GM18951 (cell line): ENCODE measurements around the gene SLC44A1.

Experiments used
- POLR2A ChIP-seq: IDR thresholded peaks from 4 replicates; pipeline ENCODE4 v1.6.1; 2011; ENCODE audit warnings: mild to moderate bottlenecking; ENCODE audit not compliant: insufficient read length, insufficient read depth; ENCODE audit errors: extremely low read depth
- in situ Hi-C: fragments of 300-500 bp; cut with MboI; formaldehyde crosslinking; loops from one replicate; pipeline ENCODE4 v1.12.0; 2022; ENCODE audit warnings: low sequenced_read_pairs, mixed read lengths, inconsistent platforms; ENCODE audit not compliant: unreplicated experiment

Gene SLC44A1

DNA sequence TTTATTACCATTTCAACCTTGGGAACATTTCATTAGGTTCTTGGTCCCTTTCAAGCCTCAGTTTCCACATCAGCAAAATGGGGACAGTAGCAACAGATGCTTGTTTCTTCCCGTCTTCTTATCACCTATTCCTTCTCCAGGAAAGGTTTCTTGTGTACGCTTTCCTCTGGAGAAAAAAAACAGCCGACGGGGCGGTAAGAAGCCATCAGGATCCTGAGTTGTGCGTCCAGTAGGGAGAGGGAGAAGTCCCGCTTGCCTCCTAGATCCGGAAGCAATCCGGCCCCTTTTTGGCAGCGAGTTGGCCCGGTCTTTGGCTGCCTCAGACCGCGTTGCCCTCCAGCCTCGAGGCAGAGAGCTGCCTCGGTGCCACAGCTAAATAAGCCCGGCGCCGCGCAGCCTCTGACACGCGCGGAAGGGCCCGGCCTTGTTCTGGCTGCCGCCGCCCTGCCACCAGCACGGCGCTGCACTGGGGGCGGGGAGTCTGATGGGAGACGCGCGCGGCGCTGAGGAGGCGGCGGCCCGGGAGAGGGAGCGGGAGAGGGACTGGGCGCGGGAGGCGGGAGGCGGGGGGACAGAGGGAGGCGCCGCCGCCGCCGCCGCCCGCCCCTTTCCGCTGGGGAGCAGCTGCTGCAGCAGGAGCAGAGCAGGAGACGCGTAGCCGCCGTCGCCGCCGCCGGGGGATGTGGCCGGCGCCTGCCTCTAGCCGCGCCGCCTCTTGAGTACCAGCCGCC, at the start of gene SLC44A1:
SLC44A1 (plus strand) TSS at position 649 of the 731 bp plus-strand sequence. CDS start 218 bp downstream, outside the sequence.
- TF ChIP-seq POLR2A = peak; percentile 61
- in situ Hi-C loops = no loop called here

DNA sequence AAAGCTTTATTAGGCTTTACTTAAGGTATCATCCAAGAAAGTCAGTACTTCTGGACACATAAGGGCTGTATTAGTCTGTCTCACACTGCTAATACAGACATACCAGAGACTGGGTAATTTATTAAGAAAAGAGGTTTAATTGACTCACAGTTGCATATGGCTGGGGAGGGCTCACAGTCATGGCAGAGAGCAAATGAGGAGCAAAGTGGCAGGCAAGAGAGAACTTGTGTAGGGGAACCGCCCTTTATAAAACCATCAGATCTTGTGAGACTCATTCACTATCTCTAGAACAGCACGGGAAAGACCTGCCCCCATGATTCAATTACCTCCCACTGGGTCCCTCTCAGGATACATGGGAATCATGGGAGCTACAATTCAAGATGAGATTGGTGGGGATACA, 49.2 kb upstream of the SLC44A1 start:
- TF ChIP-seq POLR2A = no peak

DNA sequence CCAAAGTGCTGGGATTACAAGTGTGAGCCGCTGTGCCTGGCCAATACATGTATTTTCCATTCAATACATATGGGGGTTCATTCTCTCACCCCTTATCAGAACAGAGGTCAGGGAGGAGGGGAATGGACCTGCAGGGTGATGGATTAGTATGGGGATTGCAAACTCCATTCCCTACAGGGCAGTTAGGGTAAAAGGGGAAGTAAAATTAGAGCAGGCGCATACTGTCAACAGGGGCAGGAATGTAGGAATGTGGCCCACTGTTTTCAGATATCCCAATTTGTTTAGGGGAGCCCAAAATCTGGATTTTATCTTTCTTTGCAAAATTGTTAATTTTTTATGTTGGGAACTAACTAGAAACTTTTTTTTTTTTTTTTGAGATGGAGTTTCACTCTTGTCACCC, 46.4 kb upstream of the SLC44A1 start:
- in situ Hi-C loops = no loop called here
- TF ChIP-seq POLR2A = no peak

More for the DNA sequence above, 49.2 kb upstream of the SLC44A1 start:
- in situ Hi-C loops = no loop called here

DNA sequence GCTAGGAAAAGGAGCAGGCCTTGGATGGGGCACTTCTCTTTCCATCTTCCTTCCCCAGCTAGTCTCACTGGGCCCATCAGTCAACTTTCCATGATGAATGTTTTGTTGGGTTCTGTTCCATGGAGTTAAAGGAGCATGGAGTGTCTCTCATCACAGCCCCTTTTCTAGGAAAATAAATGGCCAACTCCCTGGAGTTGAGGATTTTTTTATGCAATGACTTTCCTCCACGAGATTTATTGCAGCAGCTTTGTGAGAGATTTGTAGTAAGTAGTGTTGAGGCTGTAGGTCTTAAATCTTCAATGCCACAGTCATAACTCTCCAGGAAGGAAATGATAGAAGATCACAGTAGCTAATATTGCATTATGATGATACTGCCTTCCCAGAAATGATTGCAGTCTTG, 45.6 kb upstream of the SLC44A1 start:
- TF ChIP-seq POLR2A = no peak
- in situ Hi-C loops = no loop called here

DNA sequence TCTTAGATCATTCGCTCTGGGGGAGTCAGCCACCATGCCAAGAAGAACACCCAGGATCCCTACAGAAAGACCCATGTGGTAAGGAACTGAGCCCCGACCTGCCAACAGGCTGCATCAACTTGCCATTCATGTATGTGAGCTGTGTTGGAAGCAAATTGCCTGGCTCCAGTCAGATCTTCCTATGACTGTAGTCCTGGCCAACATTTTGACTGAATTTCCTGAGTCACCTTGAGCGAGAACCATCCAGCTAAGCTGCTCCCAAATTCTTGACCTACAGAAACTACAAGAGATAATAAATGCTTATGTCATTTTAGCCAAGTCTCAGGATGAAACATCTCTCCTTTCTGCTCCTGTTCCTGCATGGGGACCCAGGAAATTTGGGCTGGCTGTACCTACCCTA, 40.0 kb upstream of the SLC44A1 start:
- TF ChIP-seq POLR2A = no peak
- in situ Hi-C loops = no loop called here

DNA sequence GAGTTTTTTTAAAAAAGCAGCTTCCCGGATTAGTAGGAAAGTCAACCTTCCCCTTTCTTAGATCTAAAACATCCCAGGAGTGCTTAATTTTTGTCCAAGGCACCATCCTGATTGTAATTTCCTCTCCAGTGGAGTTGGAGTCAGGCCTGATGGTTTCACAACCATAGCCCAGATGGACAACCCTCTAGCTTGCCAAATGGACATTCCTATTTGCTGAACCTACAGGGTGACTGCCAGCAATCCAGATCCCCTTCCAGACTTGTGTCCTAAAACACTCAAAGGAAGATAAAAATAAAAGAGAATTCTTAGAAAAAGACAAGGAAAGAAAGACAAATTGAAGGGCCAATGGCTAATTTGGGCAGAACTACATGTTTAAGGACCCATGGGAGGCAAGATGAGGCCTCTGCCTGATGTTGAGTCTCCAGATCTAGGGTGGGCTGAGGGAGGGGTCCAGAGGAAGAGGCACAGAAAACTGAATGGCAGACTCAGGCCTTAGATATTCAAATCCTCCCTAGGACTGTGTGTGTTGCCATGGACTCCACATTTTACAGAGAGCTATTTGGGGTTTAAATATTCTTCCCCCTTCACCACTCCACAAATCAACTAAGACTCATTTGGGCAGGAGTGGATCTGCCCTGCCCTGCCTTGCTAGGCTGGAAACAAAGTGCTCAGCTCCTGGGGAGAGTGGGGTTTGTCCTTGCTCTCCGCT, 38.5 kb upstream of the SLC44A1 start:
- no peak for TF ChIP-seq POLR2A
- in situ Hi-C loops = no loop called here

DNA sequence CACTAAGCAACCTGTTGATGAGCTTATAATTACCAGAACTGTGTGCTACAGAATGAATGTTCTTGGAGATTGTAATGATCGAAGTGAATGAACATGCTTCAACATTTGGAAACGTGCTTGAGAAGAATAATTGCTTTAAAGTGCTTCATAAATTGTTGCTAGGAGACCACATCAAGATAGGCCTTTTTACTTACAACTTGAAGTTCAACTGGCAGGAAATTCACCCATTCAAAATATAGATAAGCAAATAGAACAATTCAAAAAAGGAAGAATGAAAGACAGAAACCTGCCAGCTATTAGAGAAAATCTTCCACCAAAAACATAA, 38.0 kb upstream of the SLC44A1 start:
- in situ Hi-C loops = no loop called here
- no peak for TF ChIP-seq POLR2A

DNA sequence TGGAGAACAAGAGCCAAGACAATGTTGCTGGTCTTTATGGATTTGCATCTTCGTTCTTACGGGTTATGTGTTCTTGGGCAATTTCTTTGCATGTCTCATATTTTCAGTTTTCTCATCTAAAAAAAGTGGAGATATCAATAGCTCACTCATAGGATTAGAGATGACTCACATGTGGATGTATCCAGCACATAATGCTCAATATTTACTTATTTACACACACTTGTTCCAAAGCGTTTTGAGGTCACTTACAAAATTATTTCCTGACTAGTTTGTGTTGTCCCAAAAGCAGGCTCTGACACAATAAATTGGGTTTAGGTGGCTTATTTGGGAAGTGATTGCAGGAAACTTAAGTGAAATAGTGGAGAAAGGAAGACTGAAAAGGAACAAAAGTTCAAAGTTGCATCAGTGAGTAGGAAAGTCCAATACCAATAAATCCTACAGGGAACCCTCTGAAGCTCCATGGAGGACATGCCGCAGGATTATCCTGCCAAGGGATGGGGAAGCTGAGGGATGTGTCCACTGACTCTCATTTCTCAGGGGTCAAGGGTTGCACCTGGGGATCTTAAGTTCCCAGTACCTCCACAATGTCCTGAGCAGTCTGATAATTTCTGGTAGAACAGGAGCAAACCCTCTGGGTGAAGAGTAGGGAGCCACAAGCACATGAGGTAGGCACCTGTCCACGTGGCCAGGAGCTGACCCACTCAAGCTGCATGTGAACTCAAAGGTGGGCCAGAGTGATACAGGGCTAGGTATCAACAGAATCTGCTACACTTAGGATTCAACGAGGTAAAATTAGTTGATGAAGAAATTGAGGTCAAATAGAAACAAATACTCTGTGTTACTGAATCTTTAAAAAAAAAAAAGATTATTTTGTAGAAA, 37.4 kb upstream of the SLC44A1 start:
- in situ Hi-C loops = no loop called here

DNA sequence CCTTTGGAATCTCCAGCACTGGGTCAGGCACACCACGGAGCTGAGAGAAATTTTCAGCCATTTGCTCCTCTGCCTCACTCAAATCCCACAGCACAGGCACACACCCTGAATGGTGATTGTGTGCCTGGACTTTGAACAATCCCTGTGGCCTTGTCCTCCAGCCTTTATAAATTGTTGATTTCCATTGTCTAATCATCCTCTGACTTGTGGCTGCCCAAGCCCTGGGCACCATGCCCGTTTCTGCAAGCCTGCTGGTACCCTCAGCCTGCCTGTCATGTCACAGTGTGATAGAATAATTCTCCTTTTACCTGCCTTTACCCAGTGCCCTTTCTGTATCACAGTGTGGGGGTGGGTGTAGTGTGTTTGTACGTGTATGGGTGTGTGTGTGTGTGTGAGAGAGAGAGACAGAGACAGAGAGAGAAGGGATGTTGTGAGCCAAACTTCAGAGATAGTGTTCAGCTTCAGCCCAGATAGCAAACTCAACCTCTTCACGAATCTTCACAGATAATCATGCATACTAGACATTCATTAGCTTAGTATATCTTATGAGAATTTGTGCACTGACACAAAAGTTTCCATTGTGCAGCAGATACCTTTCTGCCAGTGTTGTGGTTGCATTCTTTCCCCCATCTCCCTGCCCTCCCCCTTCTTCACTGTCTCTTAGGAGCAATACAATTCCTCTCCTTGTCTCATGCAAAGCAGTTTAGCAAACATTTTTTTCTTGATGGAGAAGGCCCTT, 27.8 kb upstream of the SLC44A1 start:
- in situ Hi-C loops = no loop called here
- no peak for TF ChIP-seq POLR2A

More for the DNA sequence above, 37.4 kb upstream of the SLC44A1 start:
- TF ChIP-seq POLR2A = no peak

DNA sequence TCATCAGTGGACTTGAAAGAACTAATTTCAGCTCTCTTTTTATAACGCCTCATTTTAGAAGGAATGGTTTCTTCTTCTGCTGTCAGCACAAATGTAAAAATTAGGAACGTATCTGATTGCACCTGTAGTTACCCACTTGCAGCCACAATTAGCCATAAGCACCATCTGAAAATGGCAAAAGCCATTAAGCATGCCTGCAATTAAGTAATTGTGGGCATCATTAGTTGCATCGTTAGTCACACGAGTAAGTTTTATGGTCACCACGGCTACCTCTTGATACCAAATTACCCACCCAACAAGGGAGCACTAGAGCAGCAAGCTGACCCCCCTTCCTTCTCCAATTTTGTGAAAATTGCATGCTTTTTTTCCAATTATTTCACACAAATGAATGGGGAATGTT, 25.8 kb upstream of the SLC44A1 start:
- TF ChIP-seq POLR2A = no peak

DNA sequence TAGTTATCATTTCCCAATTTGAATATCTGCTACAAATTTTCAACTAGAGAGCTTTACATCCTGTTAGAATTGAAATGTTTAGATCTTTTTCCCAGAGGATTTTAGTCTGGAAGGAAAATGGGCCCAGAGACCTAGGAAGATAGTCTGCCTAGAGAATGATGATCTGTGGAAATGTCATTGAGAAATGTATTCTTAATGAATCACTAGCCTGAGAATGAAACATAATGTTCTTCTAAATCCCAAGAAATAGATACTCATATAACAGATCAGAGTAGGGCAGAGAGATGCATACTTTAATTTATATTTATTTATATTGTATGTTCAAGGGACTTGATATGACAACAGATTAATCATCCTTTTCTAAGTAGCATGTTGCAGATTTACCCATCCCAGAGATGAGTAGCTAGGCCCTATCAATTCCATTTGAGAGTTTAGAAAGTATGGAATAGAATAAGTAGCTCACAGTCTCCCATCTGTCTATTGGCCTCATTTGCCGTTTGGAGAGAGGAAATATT, 25.1 kb upstream of the SLC44A1 start:
- in situ Hi-C loops = no loop called here
- no peak for TF ChIP-seq POLR2A

More for the DNA sequence above, 25.8 kb upstream of the SLC44A1 start:
- in situ Hi-C loops = no loop called here

DNA sequence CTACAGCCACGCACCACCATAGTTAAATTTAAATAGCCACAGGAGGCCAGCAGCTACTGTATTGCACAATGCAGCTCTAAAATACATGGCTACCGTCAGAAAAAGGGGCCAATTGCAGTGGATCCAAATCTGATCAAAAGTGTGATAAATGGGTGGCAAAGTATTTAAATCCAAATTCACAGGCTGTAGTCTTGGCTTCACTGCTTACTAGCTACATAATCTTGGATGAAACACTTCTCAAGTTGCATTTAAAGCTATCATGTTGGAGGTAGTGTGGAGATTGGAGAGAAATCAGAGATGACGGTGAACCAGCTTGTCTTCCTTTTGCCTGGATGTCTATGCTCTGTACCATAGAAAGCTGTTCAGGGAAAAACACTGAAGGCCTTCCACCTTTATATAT, 24.0 kb upstream of the SLC44A1 start:
- in situ Hi-C loops = no loop called here

More for the DNA sequence above, 24.0 kb upstream of the SLC44A1 start:
- no peak for TF ChIP-seq POLR2A
